Kidney epithelial cell (primary cell): Measurements from ENCODE around the gene PPP4R2. TPM values are rescaled to one million over a fixed set of nuclear protein-coding genes. Genes with fewer than 3 reads are reported as not detected.

Source experiments
- DNase-seq: peaks from one replicate; pipeline ENCODE4 v3.0.0-alpha.2; 2010; ENCODE audit warnings: low read depth
- H3K27me3 ChIP-seq: 2 replicates; pipeline ENCODE4 v1.6.0; 2011; ENCODE audit warnings: low read length; ENCODE audit not compliant: control insufficient read depth, insufficient read depth
- H3K36me3 ChIP-seq: 2 replicates; pipeline ENCODE4 v1.5.1; 2011; ENCODE audit warnings: low read length; ENCODE audit not compliant: control insufficient read depth, insufficient read depth
- H3K4me3 ChIP-seq: 2 replicates; pipeline ENCODE4 v1.5.1; 2011; ENCODE audit warnings: low read depth, mild to moderate bottlenecking, control low read depth, low read length
- total RNA-seq: library from RNA; depleted of rRNA; stranded (reverse); fragments of >200 nt; gene quantifications from 2 replicates; pipeline ENCODE4 v1.2.3, GENCODE V29; 2015
- TF ChIP-seq, protein P1 (sequence below): IDR thresholded peaks from 2 replicates; pipeline ENCODE4 v1.5.1; 2011; ENCODE audit warnings: mild to moderate bottlenecking, moderate library complexity, low read length, control low read depth, inconsistent platforms; ENCODE audit not compliant: insufficient read depth, poor library complexity, severe bottlenecking

PPP4R2 gene
- total RNA-seq, 1 donor from 2014 or later = 42.5 TPM

DNA sequence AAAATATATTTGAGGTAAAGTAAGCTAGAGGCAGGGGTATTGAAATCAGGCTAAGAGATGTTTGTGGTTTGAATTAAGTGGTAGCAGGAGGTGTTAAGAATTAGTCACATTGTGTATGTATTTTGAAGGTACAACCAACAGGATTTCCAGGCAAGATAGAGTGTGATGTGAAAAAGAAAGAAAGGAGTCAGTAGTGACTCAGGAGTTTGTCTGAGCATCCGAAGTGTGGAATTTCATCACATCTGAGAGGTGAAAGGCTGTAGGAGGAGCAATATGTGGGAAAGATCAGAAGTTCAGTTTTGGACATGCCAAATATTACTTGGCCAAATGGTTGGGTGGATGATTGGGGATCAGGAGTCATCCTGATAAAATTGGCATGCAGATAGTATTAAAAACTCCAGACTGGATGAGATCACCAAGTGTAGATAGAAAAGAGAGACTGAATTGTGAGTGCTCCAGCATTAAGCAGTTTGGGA, 32.7 kb downstream of the PPP4R2 start:
- H3K4me3 ChIP-seq = no peak overlapping the region
- TF ChIP-seq, protein P1, sequence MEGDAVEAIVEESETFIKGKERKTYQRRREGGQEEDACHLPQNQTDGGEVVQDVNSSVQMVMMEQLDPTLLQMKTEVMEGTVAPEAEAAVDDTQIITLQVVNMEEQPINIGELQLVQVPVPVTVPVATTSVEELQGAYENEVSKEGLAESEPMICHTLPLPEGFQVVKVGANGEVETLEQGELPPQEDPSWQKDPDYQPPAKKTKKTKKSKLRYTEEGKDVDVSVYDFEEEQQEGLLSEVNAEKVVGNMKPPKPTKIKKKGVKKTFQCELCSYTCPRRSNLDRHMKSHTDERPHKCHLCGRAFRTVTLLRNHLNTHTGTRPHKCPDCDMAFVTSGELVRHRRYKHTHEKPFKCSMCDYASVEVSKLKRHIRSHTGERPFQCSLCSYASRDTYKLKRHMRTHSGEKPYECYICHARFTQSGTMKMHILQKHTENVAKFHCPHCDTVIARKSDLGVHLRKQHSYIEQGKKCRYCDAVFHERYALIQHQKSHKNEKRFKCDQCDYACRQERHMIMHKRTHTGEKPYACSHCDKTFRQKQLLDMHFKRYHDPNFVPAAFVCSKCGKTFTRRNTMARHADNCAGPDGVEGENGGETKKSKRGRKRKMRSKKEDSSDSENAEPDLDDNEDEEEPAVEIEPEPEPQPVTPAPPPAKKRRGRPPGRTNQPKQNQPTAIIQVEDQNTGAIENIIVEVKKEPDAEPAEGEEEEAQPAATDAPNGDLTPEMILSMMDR = no peak
- no peaks in the 10 kb centered on the region for H3K36me3 ChIP-seq
- DNase-seq = peak; percentile 65
- H3K27me3 ChIP-seq = no peaks in the 10 kb centered on the region

DNA sequence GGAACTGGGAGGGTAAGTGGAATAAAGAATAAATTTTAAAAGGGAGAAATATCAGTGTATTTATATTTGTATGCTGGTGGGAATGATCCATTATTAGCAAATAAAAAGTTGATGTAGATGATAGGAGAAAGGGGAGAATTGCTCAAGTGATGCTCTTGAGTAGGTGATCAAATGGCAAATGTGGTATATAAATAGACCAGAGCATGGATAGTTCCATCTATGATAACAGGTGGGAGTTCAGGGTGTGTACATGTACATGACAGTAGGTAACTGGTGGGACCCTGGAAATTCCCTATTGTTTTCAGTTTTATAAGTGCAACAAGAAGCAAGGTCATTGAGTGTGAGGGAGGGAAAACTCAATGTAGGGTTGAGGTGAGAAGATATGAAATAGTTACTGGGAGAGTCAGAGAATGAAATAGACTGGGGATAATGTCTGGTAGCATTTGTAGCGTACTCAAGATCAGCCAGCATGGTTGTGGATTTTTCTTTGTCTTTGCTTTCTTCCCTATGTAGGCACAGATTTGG, 33.5 kb downstream of the PPP4R2 start:
- Histone ChIP-seq H3K36me3 (no peaks in the 10 kb centered on the region), H3K27me3 (no peaks in the 10 kb centered on the region), H3K4me3 (no peak overlapping the region)
- TF ChIP-seq, protein P1 = no peak
- no peak for DNase-seq

- TF ChIP-seq, protein P1 = no peak
These were observed 35.0 kb downstream of the PPP4R2 start for GRCh38 chr3:73031573-73032103.

GRCh38 chr3:73036694-73037591, 40.3 kb downstream of the PPP4R2 start:
- TF ChIP-seq, protein P1 = no peak
- H3K4me3 ChIP-seq = no peak overlapping the region
- no peaks in the 10 kb centered on the region for H3K36me3 ChIP-seq
- DNase-seq = no peak
- H3K27me3 ChIP-seq = no peaks in the 10 kb centered on the region

More at GRCh38 chr3:73031573-73032103, 35.0 kb downstream of the PPP4R2 start:
- no peak for DNase-seq
- H3K4me3 ChIP-seq = no peak overlapping the region
- no peaks in the 10 kb centered on the region for H3K36me3 ChIP-seq
- no peaks in the 10 kb centered on the region for H3K27me3 ChIP-seq

GRCh38 chr3:73041537-73041936, 44.9 kb downstream of the PPP4R2 start:
- H3K36me3 ChIP-seq = no peaks in the 10 kb centered on the region
- no peaks in the 10 kb centered on the region for H3K27me3 ChIP-seq
- DNase-seq = no peak
- no peak overlapping the region for H3K4me3 ChIP-seq
- TF ChIP-seq, protein P1 = no peak
